ENCODE measurements around the gene PPP2CA. TPM values are rescaled to one million over a fixed set of nuclear protein-coding genes. Genes with fewer than 3 reads are reported as not detected.

PPP2CA gene
- total and polyA plus RNA-seq, 3 experiments from 2014 or later: 189 to 232 (median 210) TPM

GRCh38 chr5:134145779-134146581 is 79.9 kb downstream of the PPP2CA start:
- H3K27me3 Mint-ChIP-seq: no peaks in the 10 kb centered on the region
- CTCF ChIA-PET: interaction anchor here (0.7 to 26.0 kb wide), 13 partner anchors 7 to 148 kb away, joined by 3 to 429 read pairs (median 5); no protein-coding TSS in a partner anchor
- POLR2A ChIA-PET: interaction anchor here (0.6 to 2.2 kb wide), 8 partner anchors 8 to 106 kb away, joined by 3 to 10 read pairs (median 5); no protein-coding TSS in a partner anchor

GRCh38 chr5:134145041-134145757 is 80.7 kb downstream of the PPP2CA start:
- peaks cover 70% of the 10 kb centered on the region for H3K36me3 ChIP-seq (ENCODE audit: insufficient read depth, low read length)
- POLR2A ChIA-PET: interaction anchor here (1.1 to 2.2 kb wide), 3 partner anchors 18 to 106 kb away, joined by 4 to 10 read pairs (median 8); no protein-coding TSS in a partner anchor
- CTCF ChIA-PET: interaction anchor here (0.7 to 26.0 kb wide), 11 partner anchors 11 to 148 kb away, joined by 3 to 429 read pairs (median 5); no protein-coding TSS in a partner anchor
- no peak overlapping the region for H3K27ac ChIP-seq (ENCODE audit: low read depth, low read length)
- no peaks in the 10 kb centered on the region for H3K27me3 ChIP-seq (ENCODE audit: insufficient read depth, low read length, poor library complexity, severe bottlenecking)
- no peaks in the 10 kb centered on the region for H3K9me3 ChIP-seq (ENCODE audit: low read length)
- peak overlapping the region; percentile 80 to 97 (median 90) for H3K27ac Mint-ChIP-seq
- H3K27me3 Mint-ChIP-seq: no peaks in the 10 kb centered on the region
- H3K4me1 ChIP-seq (ENCODE audit: insufficient read depth, low read length): peaks cover 19% of the 10 kb centered on the region
- H3K36me3 Mint-ChIP-seq: peaks cover 4 to 91% (median 17%) of the 10 kb centered on the region in 3 donors
- no peaks in the 10 kb centered on the region for H3K9me3 Mint-ChIP-seq
- peak overlapping the region in 1 of 7 donors; percentile 19 for H3K4me3 Mint-ChIP-seq
- peaks cover 32 to 80% (median 55%) of the 10 kb centered on the region in 3 donors for H3K4me1 Mint-ChIP-seq
- DNase-seq: peak in 1 of 5 donors; percentile 44
- H3K4me3 ChIP-seq (ENCODE audit: low read length): no peak overlapping the region

More at GRCh38 chr5:134145779-134146581, 79.9 kb downstream of the PPP2CA start:
- peaks cover 4 to 90% (median 17%) of the 10 kb centered on the region in 3 donors for H3K36me3 Mint-ChIP-seq
- H3K4me1 Mint-ChIP-seq: peaks cover 30 to 80% (median 56%) of the 10 kb centered on the region in 3 donors
- Histone ChIP-seq H3K9me3 (ENCODE audit: low read length) (no peaks in the 10 kb centered on the region), H3K36me3 (ENCODE audit: insufficient read depth, low read length) (peaks cover 68% of the 10 kb centered on the region), H3K4me1 (ENCODE audit: insufficient read depth, low read length) (peaks cover 19% of the 10 kb centered on the region), H3K4me3 (ENCODE audit: low read length) (no peak overlapping the region), H3K27me3 (ENCODE audit: insufficient read depth, low read length, poor library complexity, severe bottlenecking) (no peaks in the 10 kb centered on the region), H3K27ac (ENCODE audit: low read depth, low read length) (no peak overlapping the region)
- peak overlapping the region; percentile 80 to 97 (median 90) for H3K27ac Mint-ChIP-seq
- H3K4me3 Mint-ChIP-seq: peak overlapping the region in 2 of 7 donors; percentile 26 to 57
- H3K9me3 Mint-ChIP-seq: no peaks in the 10 kb centered on the region
- DNase-seq: peak; percentile 71 to 87 (median 76)

Other genes starting within 250 kb of the PPP2CA start
- 100 to 1,000 TPM; 409 to 422 TPM for gene VDAC1, start 221.1 kb downstream of the PPP2CA start, total RNA-seq
- gene VDAC1, start 221.1 kb downstream of the PPP2CA start, polyA plus RNA-seq: 92.8 TPM
- 10 to 100 TPM; 85.2 to 89.7 TPM for gene TCF7, start 111.4 kb downstream of the PPP2CA start, total RNA-seq
- gene TCF7, start 111.4 kb downstream of the PPP2CA start, polyA plus RNA-seq: 344 TPM
- 100 to 1,000 TPM; 264 to 280 TPM for gene SKP1, start 49.1 kb downstream of the PPP2CA start, total RNA-seq
- gene SKP1, start 49.1 kb downstream of the PPP2CA start, polyA plus RNA-seq: 1,187 TPM
- 1 to 10 TPM; 2.5 to 3.3 TPM for gene CDKL3, start 141.1 kb upstream of the PPP2CA start, total RNA-seq
- gene CDKL3, start 141.1 kb upstream of the PPP2CA start, polyA plus RNA-seq: 0.38 TPM
- 100 to 1,000 TPM; 105 TPM for gene UBE2B, start 145.5 kb upstream of the PPP2CA start, total RNA-seq
- 79.3 TPM for gene UBE2B, start 145.5 kb upstream of the PPP2CA start, polyA plus RNA-seq
- 10 to 100 TPM; 42.1 to 42.2 TPM for gene CDKN2AIPNL, start 185.8 kb upstream of the PPP2CA start, total RNA-seq
- 29.6 TPM for gene CDKN2AIPNL, start 185.8 kb upstream of the PPP2CA start, polyA plus RNA-seq